ENCODE measurements around the gene LRP6.
A peak's percentile ranks its signal among the peaks of the same experiment; 100 is the strongest.

DNA sequence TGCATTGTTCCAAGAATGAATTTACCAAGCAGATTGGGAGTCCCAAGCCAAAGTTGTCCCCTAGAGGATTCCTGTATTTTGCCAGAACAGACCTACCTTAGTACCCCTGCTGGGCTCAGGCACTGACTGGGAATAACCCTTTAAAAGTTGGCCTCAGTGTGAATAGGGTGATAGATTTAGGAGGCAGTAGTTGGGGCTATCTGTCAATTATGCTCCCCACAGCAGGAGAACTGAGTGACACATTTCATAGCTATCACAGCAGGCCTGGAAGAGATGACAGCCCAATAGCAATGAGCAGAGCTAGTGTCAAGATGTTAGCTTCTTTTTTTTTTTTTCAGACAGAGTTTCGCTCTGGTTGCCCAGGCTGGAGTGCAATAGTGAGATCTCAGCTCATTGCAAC is 14.3 kb upstream of the LRP6 start:
- TF ChIP-seq RAD21 (conservative IDR thresholded peaks at IDR 0.05) = no peak
- TF ChIP-seq, protein P1, sequence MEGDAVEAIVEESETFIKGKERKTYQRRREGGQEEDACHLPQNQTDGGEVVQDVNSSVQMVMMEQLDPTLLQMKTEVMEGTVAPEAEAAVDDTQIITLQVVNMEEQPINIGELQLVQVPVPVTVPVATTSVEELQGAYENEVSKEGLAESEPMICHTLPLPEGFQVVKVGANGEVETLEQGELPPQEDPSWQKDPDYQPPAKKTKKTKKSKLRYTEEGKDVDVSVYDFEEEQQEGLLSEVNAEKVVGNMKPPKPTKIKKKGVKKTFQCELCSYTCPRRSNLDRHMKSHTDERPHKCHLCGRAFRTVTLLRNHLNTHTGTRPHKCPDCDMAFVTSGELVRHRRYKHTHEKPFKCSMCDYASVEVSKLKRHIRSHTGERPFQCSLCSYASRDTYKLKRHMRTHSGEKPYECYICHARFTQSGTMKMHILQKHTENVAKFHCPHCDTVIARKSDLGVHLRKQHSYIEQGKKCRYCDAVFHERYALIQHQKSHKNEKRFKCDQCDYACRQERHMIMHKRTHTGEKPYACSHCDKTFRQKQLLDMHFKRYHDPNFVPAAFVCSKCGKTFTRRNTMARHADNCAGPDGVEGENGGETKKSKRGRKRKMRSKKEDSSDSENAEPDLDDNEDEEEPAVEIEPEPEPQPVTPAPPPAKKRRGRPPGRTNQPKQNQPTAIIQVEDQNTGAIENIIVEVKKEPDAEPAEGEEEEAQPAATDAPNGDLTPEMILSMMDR (IDR thresholded peaks at IDR 0.05; ENCODE audit: poor library complexity, severe bottlenecking) = no peak
- peak; percentile 70 for TF ChIP-seq EP300 (conservative IDR thresholded peaks at IDR 0.05; ENCODE audit: poor library complexity, severe bottlenecking)
- peak; percentile 21 for TF ChIP-seq POLR2AphosphoS5 (IDR thresholded peaks at IDR 0.05)
